WTC11 (cell line): ENCODE data around the gene GSG1L. TPM values are rescaled to one million over a fixed set of nuclear protein-coding genes. Genes with fewer than 3 reads are reported as not detected.

Experiments
- ATAC-seq: fragments of 200-7000 bp; cut with Tn5 transposase; 2 replicates; pipeline ENCODE4 v1.10.0; 2021; ENCODE audit warnings: mild to moderate bottlenecking, moderate library complexity
- CTCF ChIA-PET: fragments of 300-600 bp; sonication (Branson Sonifier 250); formaldehyde crosslinking; loops from one replicate; lab custom pipeline; 2021; ENCODE audit warnings: antibody characterized with exemption; lab: Charles Lee
- POLR2A ChIA-PET: fragments of 350-600 bp; sonication (Branson Sonifier 250); formaldehyde crosslinking; loops from one replicate; lab custom pipeline; 2021; ENCODE audit warnings: antibody characterized with exemption; lab: Charles Lee
- DNase-seq: peaks from one replicate; pipeline ENCODE4 v3.0.0; 2021; ENCODE audit warnings: low spot score
- H3K27ac Mint-ChIP-seq: 2 replicates; pipeline ENCODE4 v1.8.0; 2021; ENCODE audit warnings: mixed read lengths
- H3K27me3 Mint-ChIP-seq: 2 replicates; pipeline ENCODE4 v1.8.0; 2021; ENCODE audit warnings: low read depth, mild to moderate bottlenecking, moderate library complexity, mixed read lengths
- H3K36me3 Mint-ChIP-seq: 2 replicates; pipeline ENCODE4 v1.8.0; 2021; ENCODE audit warnings: mixed read lengths
- H3K4me1 Mint-ChIP-seq: 2 replicates; pipeline ENCODE4 v1.8.0; 2022; ENCODE audit warnings: mixed read lengths
- H3K4me3 Mint-ChIP-seq: 2 replicates; pipeline ENCODE4 v1.8.0; 2021; ENCODE audit warnings: mild to moderate bottlenecking, moderate library complexity, mixed read lengths
- H3K9me3 Mint-ChIP-seq: 2 replicates; pipeline ENCODE4 v1.8.0; 2021; ENCODE audit warnings: mixed read lengths
- FOXJ3 ChIP-seq: sonication (generic); formaldehyde crosslinking; IDR thresholded peaks from 2 replicates; pipeline ENCODE4 v1.9.0; 2021; ENCODE audit warnings: missing genetic modification reagents, mild to moderate bottlenecking, borderline replicate concordance
- GTF2I ChIP-seq: fragments of 250-450 bp; sonication (Bioruptor Pico); conservative IDR thresholded peaks from 2 replicates; pipeline ENCODE4 v1.4.0; 2021; ENCODE audit warnings: mild to moderate bottlenecking
- HMGA2 ChIP-seq: fragments of 250-450 bp; sonication (Bioruptor Pico); IDR thresholded peaks from 2 replicates; pipeline ENCODE4 v1.4.0; 2021; ENCODE audit warnings: mild to moderate bottlenecking, moderate library complexity
- JAZF1 ChIP-seq: fragments of 250-450 bp; sonication (Bioruptor Pico); IDR thresholded peaks from 2 replicates; pipeline ENCODE4 v1.9.0; 2021; ENCODE audit warnings: moderate library complexity, mild to moderate bottlenecking, inconsistent platforms
- NR3C1 ChIP-seq: sonication (generic); formaldehyde crosslinking; conservative IDR thresholded peaks from 2 replicates; pipeline ENCODE4 v1.8.1; 2023; ENCODE audit warnings: low read depth, mild to moderate bottlenecking, missing genetic modification reagents
- PRRX2 ChIP-seq: fragments of 250-450 bp; sonication (Bioruptor Pico); IDR thresholded peaks from 2 replicates; pipeline ENCODE4 v1.8.0; 2021; ENCODE audit warnings: mild to moderate bottlenecking
- SMAD4 ChIP-seq: sonication (generic); formaldehyde crosslinking; IDR thresholded peaks from 2 replicates; pipeline ENCODE4 v1.8.0; 2022; ENCODE audit warnings: mild to moderate bottlenecking, missing genetic modification reagents
- ZNF263 ChIP-seq: sonication (generic); formaldehyde crosslinking; IDR thresholded peaks from 2 replicates; pipeline ENCODE4 v1.8.1; 2022; ENCODE audit warnings: low read depth, mild to moderate bottlenecking, moderate library complexity, missing genetic modification reagents
- ZNF396 ChIP-seq: fragments of 250-450 bp; sonication (Bioruptor Pico); IDR thresholded peaks from 2 replicates; pipeline ENCODE4 v1.8.0; 2021; ENCODE audit warnings: mild to moderate bottlenecking, moderate library complexity, borderline replicate concordance
- ZNF416 ChIP-seq: fragments of 250-450 bp; sonication (Bioruptor Pico); IDR thresholded peaks from 2 replicates; pipeline ENCODE4 v1.9.0; 2021; ENCODE audit warnings: mild to moderate bottlenecking, inconsistent platforms
- total RNA-seq: library from RNA; stranded (reverse); gene quantifications from 3 replicates; pipeline ENCODE4 v1.2.3, GENCODE V29; 2021
- TF ChIP-seq, protein P1 (sequence below): sonication (generic); formaldehyde crosslinking; conservative IDR thresholded peaks from 2 replicates; pipeline ENCODE4 v1.8.1; 2023; ENCODE audit warnings: mild to moderate bottlenecking, low read depth, missing genetic modification reagents, moderate library complexity
- TF ChIP-seq, protein P2 (sequence below): fragments of 250-450 bp; sonication (Bioruptor Pico); IDR thresholded peaks from 2 replicates; pipeline ENCODE4 v1.9.0; 2021; ENCODE audit warnings: mild to moderate bottlenecking, borderline replicate concordance
- TF ChIP-seq, protein P3 (sequence below): sonication (generic); formaldehyde crosslinking; IDR thresholded peaks from 2 replicates; pipeline ENCODE4 v1.8.0; 2022; ENCODE audit warnings: mild to moderate bottlenecking, missing genetic modification reagents
- TF ChIP-seq, protein P4 (sequence below): sonication (generic); formaldehyde crosslinking; IDR thresholded peaks from 2 replicates; pipeline ENCODE4 v1.8.1; 2023; ENCODE audit warnings: mild to moderate bottlenecking, missing genetic modification reagents, moderate library complexity
- TF ChIP-seq, protein P5 (sequence below): sonication (generic); formaldehyde crosslinking; IDR thresholded peaks from 2 replicates; pipeline ENCODE4 v1.8.0; 2022; ENCODE audit warnings: mild to moderate bottlenecking, missing genetic modification reagents
- TF ChIP-seq, protein P6 (sequence below): sonication (generic); formaldehyde crosslinking; IDR thresholded peaks from 2 replicates; pipeline ENCODE4 v1.8.1; 2022; ENCODE audit warnings: mild to moderate bottlenecking, moderate library complexity, missing genetic modification reagents
- TF ChIP-seq, protein P7 (sequence below): fragments of 250-450 bp; sonication (Bioruptor Pico); IDR thresholded peaks from 2 replicates; pipeline ENCODE4 v1.9.0; 2021; ENCODE audit warnings: mild to moderate bottlenecking
- TF ChIP-seq, protein P8 (sequence below): fragments of 250-450 bp; sonication (Bioruptor Pico); IDR thresholded peaks from 2 replicates; pipeline ENCODE4 v1.9.0; 2021; ENCODE audit warnings: moderate library complexity, mild to moderate bottlenecking, inconsistent platforms, borderline replicate concordance
- TF ChIP-seq, protein P9 (sequence below): fragments of 250-450 bp; sonication (Bioruptor Pico); IDR thresholded peaks from 2 replicates; pipeline ENCODE4 v1.9.0; 2021; ENCODE audit warnings: mild to moderate bottlenecking

GSG1L gene
- total RNA-seq, 1 experiment from 2014 or later, result 0.28 TPM

DNA sequence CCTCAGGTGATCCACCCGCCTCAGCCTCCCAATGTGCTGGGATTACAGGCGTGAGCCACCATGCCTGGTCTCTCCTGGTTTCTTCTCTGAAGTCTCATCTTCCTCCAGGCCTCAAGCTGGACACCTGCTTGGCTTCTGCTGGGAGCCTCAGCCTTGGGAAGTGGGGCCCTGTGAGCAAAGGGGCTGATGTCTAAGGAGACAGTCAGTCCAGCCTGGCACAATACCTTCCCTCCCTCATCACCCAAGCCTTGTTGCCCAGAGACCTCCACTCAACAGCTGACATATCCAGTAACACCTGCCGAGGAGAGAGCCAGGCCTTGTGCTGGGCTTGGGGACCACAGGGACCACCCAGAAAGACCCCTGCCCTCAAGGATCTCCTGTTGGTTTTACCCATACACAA lies 251.6 kb downstream of the GSG1L start:
- DNase-seq, result no peak
- H3K36me3 Mint-ChIP-seq, result no peaks in the 10 kb centered on the region
- peaks cover 14% of the 10 kb centered on the region for H3K9me3 Mint-ChIP-seq
- no peaks in the 10 kb centered on the region for H3K4me1 Mint-ChIP-seq
- TF ChIP-seq, protein P1, sequence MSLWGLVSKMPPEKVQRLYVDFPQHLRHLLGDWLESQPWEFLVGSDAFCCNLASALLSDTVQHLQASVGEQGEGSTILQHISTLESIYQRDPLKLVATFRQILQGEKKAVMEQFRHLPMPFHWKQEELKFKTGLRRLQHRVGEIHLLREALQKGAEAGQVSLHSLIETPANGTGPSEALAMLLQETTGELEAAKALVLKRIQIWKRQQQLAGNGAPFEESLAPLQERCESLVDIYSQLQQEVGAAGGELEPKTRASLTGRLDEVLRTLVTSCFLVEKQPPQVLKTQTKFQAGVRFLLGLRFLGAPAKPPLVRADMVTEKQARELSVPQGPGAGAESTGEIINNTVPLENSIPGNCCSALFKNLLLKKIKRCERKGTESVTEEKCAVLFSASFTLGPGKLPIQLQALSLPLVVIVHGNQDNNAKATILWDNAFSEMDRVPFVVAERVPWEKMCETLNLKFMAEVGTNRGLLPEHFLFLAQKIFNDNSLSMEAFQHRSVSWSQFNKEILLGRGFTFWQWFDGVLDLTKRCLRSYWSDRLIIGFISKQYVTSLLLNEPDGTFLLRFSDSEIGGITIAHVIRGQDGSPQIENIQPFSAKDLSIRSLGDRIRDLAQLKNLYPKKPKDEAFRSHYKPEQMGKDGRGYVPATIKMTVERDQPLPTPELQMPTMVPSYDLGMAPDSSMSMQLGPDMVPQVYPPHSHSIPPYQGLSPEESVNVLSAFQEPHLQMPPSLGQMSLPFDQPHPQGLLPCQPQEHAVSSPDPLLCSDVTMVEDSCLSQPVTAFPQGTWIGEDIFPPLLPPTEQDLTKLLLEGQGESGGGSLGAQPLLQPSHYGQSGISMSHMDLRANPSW (CRISPR knock-in tag), result no peak
- TF ChIP-seq ZNF396 (CRISPR knock-in tag) (no peak), JAZF1 (CRISPR knock-in tag) (no peak), GTF2I (CRISPR knock-in tag) (no peak), ZNF416 (CRISPR knock-in tag) (no peak), ZNF263 (CRISPR knock-in tag) (no peak), HMGA2 (CRISPR knock-in tag) (no peak), PRRX2 (CRISPR knock-in tag) (no peak), NR3C1 (CRISPR knock-in tag) (no peak), SMAD4 (CRISPR knock-in tag) (no peak), FOXJ3 (CRISPR knock-in tag) (no peak)
- TF ChIP-seq, protein P2, sequence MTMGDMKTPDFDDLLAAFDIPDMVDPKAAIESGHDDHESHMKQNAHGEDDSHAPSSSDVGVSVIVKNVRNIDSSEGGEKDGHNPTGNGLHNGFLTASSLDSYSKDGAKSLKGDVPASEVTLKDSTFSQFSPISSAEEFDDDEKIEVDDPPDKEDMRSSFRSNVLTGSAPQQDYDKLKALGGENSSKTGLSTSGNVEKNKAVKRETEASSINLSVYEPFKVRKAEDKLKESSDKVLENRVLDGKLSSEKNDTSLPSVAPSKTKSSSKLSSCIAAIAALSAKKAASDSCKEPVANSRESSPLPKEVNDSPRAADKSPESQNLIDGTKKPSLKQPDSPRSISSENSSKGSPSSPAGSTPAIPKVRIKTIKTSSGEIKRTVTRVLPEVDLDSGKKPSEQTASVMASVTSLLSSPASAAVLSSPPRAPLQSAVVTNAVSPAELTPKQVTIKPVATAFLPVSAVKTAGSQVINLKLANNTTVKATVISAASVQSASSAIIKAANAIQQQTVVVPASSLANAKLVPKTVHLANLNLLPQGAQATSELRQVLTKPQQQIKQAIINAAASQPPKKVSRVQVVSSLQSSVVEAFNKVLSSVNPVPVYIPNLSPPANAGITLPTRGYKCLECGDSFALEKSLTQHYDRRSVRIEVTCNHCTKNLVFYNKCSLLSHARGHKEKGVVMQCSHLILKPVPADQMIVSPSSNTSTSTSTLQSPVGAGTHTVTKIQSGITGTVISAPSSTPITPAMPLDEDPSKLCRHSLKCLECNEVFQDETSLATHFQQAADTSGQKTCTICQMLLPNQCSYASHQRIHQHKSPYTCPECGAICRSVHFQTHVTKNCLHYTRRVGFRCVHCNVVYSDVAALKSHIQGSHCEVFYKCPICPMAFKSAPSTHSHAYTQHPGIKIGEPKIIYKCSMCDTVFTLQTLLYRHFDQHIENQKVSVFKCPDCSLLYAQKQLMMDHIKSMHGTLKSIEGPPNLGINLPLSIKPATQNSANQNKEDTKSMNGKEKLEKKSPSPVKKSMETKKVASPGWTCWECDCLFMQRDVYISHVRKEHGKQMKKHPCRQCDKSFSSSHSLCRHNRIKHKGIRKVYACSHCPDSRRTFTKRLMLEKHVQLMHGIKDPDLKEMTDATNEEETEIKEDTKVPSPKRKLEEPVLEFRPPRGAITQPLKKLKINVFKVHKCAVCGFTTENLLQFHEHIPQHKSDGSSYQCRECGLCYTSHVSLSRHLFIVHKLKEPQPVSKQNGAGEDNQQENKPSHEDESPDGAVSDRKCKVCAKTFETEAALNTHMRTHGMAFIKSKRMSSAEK (CRISPR knock-in tag), result no peak
- TF ChIP-seq, protein P3, sequence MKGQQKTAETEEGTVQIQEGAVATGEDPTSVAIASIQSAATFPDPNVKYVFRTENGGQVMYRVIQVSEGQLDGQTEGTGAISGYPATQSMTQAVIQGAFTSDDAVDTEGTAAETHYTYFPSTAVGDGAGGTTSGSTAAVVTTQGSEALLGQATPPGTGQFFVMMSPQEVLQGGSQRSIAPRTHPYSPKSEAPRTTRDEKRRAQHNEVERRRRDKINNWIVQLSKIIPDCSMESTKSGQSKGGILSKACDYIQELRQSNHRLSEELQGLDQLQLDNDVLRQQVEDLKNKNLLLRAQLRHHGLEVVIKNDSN, result no peak
- TF ChIP-seq, protein P4, sequence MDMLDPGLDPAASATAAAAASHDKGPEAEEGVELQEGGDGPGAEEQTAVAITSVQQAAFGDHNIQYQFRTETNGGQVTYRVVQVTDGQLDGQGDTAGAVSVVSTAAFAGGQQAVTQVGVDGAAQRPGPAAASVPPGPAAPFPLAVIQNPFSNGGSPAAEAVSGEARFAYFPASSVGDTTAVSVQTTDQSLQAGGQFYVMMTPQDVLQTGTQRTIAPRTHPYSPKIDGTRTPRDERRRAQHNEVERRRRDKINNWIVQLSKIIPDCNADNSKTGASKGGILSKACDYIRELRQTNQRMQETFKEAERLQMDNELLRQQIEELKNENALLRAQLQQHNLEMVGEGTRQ (CRISPR knock-in tag), result no peak
- TF ChIP-seq, protein P5, sequence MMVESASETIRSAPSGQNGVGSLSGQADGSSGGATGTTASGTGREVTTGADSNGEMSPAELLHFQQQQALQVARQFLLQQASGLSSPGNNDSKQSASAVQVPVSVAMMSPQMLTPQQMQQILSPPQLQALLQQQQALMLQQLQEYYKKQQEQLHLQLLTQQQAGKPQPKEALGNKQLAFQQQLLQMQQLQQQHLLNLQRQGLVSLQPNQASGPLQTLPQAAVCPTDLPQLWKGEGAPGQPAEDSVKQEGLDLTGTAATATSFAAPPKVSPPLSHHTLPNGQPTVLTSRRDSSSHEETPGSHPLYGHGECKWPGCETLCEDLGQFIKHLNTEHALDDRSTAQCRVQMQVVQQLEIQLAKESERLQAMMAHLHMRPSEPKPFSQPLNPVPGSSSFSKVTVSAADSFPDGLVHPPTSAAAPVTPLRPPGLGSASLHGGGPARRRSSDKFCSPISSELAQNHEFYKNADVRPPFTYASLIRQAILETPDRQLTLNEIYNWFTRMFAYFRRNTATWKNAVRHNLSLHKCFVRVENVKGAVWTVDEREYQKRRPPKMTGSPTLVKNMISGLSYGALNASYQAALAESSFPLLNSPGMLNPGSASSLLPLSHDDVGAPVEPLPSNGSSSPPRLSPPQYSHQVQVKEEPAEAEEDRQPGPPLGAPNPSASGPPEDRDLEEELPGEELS, result no peak
- TF ChIP-seq, protein P6, sequence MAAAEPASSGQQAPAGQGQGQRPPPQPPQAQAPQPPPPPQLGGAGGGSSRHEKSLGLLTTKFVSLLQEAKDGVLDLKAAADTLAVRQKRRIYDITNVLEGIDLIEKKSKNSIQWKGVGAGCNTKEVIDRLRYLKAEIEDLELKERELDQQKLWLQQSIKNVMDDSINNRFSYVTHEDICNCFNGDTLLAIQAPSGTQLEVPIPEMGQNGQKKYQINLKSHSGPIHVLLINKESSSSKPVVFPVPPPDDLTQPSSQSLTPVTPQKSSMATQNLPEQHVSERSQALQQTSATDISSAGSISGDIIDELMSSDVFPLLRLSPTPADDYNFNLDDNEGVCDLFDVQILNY (CRISPR knock-in tag), result no peak
- TF ChIP-seq, protein P7, sequence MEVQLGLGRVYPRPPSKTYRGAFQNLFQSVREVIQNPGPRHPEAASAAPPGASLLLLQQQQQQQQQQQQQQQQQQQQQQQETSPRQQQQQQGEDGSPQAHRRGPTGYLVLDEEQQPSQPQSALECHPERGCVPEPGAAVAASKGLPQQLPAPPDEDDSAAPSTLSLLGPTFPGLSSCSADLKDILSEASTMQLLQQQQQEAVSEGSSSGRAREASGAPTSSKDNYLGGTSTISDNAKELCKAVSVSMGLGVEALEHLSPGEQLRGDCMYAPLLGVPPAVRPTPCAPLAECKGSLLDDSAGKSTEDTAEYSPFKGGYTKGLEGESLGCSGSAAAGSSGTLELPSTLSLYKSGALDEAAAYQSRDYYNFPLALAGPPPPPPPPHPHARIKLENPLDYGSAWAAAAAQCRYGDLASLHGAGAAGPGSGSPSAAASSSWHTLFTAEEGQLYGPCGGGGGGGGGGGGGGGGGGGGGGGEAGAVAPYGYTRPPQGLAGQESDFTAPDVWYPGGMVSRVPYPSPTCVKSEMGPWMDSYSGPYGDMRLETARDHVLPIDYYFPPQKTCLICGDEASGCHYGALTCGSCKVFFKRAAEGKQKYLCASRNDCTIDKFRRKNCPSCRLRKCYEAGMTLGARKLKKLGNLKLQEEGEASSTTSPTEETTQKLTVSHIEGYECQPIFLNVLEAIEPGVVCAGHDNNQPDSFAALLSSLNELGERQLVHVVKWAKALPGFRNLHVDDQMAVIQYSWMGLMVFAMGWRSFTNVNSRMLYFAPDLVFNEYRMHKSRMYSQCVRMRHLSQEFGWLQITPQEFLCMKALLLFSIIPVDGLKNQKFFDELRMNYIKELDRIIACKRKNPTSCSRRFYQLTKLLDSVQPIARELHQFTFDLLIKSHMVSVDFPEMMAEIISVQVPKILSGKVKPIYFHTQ (CRISPR knock-in tag), result no peak
- TF ChIP-seq, protein P8, sequence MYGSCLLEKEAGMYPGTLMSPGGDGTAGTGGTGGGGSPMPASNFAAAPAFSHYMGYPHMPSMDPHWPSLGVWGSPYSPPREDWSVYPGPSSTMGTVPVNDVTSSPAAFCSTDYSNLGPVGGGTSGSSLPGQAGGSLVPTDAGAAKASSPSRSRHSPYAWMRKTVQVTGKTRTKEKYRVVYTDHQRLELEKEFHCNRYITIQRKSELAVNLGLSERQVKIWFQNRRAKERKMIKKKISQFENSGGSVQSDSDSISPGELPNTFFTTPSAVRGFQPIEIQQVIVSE, result no peak
- TF ChIP-seq, protein P9, sequence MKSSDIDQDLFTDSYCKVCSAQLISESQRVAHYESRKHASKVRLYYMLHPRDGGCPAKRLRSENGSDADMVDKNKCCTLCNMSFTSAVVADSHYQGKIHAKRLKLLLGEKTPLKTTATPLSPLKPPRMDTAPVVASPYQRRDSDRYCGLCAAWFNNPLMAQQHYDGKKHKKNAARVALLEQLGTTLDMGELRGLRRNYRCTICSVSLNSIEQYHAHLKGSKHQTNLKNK (CRISPR knock-in tag), result no peak
- TF ChIP-seq, all 79 proteins: peak for 0
- CTCF ChIA-PET, result interaction anchor here (1.6 kb wide), 1 partner anchor 32 kb away, joined by 5 read pairs; no protein-coding TSS in a partner anchor
- H3K27me3 Mint-ChIP-seq, result no peaks in the 10 kb centered on the region
- POLR2A ChIA-PET, result no interaction called here
- no peak overlapping the region for H3K27ac Mint-ChIP-seq
- ATAC-seq, result no peak
- H3K4me3 Mint-ChIP-seq, result no peak overlapping the region
